Measurements from ENCODE around the gene C17orf100.
"Not testable (repeated sequence)": the region's sequence is repeated elsewhere in the genome, so short reads cannot be mapped to it uniquely, and the experiment has no call there.

Gene C17orf100

DNA sequence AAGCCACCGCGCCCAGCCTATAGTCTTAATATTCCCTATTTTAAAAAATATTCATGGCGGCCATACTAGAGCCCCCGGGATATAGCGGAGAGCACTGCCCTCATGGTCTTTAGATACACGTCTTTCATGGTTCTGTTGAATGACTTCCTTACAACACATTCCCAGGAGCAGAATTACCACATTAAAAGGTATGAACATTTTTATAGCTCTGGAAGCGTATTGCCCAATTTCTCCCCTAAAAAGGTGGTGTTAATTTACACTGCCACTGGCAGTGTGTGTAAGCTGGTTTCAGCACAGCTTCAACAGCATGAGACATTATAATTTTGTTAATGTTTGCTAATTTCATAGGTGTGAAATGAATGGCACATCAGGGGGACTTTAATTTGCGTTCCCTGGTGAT lies 19.0 kb downstream of the C17orf100 start:
- DNase-seq, result no peak

DNA sequence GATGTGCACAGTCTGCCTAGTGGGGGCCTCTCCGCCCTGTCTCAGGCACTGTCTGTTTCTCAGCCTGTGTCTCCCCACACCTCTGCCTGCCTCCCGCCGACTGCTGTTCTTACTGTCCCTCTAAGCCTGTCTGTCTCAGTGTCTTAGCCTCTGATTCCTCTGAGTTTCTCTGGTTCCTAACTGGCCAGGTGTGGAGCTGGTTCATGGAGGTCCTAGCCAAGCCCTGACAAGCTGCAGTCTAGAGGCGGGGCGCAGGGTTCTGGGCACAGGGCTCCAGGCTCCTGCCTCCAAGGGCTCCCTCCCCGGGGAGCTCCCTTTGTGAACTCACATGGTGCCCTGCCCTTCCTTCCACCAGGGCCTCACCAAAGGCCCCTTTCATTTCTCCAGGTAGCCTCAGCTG lies 19.4 kb downstream of the C17orf100 start:
- no peak for DNase-seq

DNA sequence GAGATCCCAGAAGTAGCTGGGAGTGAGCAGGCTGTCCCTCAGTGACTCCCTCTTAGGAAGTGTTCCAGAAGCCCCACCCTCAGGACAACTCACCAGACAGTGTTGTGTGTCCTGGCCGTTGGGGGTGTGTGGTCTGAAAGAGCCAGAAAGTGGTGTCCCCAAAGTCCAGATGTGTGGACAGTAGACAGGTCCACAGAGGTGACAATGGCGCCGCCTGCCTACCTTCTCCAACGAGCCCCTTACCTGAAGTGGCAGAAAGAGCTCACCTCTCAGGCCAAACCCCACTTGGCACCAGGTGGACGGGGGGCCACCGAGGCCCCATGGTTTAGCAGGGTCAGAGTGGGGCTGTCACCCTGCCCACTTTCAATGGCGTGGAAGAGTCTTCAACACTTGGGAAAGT lies 19.9 kb downstream of the C17orf100 start:
- no peak for DNase-seq

DNA sequence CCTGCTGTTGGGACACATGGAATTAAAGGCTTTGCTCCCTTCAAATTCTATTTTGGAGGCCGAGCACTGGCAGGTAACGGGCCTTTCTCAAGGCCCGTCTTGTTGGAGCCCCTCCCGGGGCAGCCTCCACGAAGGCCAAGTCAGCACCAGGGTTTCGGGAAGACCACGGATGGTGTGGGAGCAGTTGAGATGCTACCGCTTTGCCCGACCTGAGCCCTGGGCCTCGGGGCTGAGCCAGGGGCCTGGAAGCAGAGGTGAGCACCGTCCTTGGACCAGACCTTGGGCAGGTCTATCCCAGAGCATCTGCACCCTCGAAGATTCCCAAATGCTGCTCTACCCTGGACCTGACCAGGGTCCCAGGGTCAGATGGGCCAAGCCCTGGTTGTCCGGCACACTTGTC lies 23.0 kb downstream of the C17orf100 start:
- DNase-seq, result no peak

DNA sequence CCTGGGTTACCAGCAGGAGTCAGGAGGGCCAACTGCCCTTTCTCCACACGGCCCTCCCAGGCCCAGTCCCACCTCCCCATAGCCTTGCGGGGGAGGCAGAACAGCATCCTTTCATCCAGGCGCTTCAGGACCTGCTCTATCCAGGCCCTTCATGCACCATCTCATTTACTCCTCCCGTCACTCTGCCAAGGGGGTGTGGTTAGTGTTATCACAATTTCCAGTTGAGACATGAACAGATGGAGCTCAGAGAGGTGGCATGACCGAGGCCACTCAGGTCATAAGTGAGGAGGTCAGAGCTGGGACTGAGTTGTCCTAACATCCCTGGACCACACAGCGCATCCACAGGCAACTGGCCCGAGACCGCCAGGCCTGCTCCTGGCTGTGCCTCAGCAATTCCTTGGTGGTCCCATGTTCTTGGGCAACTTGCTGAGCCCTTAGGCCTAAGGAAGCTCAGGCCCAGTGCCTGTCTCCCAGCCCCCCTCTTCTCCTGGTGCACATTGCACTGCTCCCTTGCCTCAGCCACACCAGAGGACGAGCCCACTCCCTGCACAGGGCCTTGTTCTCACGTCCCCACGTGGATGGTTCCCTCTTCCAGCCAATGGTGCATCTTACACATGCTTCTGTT lies 23.8 kb downstream of the C17orf100 start:
- DNase-seq, result no peak

DNA sequence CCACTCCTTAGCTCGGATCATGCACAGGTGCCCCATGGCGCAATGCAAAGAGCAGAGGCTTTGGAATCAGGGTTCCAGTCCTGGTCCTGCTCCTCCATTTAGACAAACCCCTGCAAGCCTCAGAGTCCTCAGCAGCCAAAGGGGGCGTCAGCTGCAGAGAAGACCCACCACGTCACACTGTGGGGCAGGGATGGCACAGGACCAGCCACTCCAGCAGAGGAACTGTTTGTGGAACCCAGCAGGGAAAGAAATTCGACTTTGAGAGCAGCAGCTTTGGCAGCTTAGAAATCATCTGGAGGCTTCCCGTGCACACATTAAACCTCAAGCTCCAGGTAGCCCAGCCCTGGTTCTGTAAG lies 25.2 kb downstream of the C17orf100 start:
- DNase-seq, result no peak

DNA sequence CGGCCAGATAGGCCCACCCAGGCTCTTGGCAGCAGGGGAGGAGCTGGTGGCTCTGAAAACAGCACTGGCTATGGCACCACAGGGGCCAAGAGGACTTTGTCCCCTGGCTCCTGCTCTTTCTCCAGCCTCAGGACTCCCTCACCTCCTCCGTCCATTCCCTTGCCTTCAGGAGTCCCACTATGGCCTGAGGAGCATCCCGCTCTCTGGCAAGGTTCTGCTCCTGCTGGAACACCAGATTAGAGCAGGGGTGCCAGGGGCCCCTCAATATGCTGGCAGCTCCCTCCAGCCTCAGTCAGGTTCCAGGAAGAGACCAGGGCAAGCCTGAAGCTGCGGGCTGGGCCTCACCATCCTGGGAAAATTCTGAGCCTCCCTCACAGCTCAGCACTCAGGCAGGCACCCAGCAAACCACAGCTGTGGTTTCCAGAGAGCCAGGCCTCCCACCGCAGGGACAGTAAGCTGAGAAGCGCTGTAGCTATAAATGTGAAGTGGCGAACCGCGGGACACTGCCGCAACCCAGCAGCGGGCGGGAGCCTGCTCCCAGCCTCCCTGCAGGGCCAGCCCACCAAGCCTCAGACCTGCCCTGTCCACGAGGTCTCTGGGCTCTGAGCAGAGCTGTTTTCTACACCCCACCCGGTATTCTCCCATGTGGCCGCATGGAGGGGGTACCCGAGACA lies 25.7 kb downstream of the C17orf100 start:
- no peak for DNase-seq

DNA sequence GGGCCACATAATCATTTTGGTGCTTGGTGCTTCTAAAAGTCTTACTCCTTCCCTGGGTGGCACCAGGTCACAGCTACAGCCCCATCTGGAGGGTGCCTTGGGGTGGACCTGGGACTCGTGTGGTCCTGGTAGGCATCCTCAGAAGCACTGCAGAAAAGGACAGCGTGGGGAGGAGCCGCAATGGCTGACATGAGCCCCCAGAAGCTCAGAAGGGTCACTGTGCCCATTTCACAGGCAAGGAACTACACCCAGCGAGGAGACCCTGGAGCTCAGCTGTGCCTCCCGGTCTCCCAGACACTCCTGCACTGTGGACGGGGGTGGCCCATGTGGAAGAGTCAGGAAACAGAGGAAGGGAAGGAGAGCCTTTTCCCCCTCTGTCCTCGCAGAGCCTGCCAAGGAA lies 26.4 kb downstream of the C17orf100 start:
- no peak for DNase-seq

DNA sequence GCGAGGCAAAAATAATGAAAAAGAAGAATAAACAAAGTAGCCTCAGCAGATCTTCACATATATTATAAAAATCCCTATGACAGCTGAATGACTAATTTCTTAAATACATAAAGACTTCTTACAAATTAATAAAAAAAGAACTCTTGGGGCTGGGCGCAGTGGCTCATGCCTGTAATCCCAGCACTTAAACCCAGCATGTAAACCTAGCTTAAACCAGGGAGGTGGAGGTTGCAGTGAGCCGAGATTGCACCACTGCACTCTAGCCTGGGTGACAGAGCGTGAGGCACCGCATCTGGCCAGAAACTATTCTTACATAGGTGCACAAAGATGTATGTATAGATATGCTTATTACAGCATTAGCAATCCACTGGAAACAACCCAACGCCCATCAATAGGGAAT lies 27.7 kb downstream of the C17orf100 start:
- DNase-seq, result no peak

DNA sequence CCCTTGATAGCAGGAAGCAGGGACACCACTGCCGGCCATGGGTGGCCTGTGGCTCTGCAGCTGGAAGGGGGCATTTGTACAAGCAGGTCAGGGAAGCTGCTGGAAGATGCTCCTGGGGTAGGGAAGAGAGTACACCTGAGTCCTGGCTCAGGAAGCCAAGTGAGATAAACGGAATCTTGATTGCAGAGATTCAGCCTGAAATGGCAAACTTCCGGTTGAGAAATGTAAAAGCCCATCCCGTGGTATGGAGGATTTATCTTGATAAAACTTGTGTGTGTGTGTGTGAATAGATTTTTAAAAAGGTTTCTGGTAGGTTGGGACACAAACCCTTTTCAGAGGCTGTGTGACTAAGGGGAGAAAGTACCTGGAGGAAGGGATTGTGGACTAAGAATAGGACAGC lies 29.6 kb downstream of the C17orf100 start:
- no peak for DNase-seq

DNA sequence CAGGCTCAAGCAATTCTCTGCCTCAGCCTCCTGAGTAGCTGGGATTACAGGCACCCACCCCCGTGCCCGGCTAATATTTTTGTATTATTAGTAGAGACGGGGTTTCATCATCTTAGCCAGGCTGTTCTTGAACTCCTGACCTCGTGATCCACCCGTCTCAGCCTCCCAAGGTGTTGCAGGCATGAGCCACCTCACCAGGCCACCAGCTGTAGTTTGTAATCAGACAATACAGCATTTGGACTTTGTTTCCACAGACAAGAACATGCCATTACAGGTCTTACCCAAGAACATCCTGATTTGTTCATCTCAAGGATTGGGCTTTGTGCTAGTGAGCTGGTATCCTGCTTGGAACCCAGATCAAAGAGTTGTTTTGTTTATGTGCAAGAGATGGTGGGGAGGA lies 30.1 kb downstream of the C17orf100 start:
- DNase-seq, result no peak

DNA sequence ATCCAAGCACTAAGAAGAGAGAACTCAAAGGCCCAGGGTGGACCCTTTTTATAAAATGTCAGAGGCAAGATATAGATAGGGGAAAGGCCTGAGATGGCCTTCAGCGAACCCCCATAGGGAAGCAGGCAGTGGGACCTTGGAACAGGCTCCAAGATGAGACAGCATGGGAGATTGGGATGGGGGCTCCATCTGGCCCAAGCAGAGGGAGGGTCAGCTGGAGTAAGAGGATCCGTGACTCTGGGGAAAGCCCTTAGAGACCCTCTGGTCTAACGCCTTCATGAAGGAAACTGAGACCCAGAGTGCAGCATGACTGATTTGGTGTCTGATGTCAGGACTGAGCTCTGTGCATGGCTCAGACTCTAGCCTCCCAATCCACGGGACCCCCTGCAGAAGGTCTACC lies 30.8 kb downstream of the C17orf100 start:
- no peak for DNase-seq

DNA sequence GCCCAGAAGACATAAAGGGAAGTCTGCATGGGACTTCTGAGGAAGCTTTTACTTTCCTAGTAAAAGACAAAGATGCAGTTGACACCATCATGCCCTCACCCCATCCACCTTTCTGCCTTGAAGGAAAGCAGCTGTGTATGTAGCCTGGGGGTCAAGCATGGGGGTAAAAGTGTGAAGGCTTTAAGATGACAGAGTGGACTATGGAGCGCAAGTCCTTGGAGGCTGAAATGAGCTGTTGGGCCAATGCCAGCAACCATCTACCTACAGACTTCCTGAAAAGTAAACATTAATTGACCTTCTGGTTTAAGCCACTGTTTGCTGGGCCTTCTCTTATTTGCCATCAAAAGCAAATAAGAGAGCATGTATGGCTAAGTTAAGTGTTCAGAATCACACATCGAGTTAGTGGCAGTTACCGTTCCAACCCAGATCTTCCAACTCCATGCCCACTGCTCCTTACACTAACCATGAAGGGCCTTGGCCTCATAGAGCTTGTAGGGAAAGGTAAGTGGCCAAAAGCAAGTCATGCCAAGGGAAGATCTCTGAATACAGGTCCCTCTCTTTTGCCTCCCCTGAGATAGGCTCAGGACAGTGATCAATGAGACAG lies 31.6 kb downstream of the C17orf100 start:
- DNase-seq, result no peak

DNA sequence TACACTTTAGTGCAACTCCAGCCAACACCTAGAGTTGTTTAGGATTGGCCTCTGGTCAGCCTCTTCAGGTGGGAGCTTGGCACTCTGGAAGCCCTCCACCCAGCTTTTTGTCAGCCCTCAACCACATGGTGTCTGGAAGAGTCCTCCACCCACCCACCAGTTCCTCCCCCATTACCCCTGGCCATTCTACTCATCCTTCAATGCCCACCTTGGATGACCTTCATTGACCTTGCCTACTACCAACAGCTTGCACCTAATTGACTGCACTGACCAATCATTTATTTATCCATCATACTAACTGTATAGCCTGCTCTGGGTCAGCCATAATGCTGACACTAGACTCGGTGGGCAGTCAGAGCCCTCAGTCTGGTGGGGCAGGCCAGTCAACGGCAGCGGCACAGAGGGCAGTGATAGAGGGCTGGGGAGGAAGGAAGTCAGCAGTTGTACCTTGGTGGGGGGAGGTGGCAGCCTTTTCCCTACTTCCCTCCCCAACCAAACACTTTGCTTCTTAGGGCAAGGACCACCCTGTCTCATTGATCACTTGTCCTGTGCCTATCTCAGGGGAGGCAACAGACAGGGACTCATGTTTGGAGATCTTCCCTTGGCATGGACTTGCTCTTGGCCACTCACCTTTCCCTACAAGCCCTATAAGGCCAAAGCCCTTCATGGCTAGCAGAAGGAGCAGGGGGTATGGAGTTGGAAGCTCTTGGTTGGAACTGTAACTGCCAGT lies 32.3 kb downstream of the C17orf100 start:
- no peak for DNase-seq

DNA sequence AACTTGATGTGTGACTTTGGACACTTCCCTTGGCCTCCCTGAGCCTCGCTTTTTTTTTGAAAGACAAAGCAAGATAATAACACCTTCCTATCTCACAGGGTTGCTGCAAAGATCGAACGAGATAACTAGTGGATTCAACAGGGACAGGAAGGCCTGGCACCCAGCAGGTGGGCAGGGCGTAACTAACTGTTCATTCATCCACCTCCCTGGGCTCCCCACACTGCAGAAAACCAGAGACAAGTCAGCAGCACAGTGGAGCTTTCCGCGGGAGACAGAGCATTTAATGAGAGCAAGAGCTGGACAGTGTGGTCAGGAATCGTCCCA lies 32.9 kb downstream of the C17orf100 start:
- no peak for DNase-seq

DNA sequence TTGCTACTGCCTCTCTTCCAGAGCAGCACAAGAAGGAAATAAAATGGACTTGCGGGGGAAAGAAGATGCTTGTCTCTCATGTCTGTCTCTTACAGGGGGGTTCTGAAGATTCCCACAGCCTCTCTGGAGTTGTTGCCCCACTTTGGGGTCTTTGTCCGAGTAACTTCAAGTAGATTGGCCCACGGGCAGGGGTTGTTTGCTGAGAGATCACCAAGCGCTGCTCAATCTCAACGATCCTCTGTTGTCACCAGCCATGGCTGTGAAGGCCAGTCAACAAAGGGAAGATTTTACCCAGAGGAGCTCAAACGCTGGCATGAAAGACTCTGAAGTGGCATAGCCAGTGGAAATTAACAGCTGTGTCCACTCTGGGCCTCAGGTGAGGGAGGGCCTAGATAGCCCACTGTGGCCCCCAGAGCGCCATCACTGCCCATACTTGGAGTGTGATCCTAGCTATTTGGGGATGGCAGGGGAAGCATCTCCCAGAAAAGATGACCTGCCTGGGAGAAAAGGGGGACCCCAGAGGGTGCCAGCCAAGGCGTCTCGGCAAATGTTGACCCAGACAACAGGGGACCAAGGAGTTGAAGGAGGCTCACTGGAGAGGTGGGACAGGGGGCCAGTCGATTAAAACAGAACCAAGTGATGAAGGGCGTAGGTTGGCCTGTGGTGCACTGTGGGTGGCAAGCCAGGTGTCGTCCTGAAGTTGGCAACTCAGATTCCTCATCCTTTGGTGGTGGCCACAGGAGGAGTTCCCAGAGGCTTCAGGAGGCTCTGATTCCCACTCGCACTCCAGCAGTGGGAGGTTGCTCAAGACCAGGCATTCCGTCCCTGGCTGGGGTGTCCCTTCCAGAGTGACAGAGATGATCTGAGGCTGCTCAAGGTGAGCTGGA lies 33.6 kb downstream of the C17orf100 start:
- DNase-seq, result no peak

DNA sequence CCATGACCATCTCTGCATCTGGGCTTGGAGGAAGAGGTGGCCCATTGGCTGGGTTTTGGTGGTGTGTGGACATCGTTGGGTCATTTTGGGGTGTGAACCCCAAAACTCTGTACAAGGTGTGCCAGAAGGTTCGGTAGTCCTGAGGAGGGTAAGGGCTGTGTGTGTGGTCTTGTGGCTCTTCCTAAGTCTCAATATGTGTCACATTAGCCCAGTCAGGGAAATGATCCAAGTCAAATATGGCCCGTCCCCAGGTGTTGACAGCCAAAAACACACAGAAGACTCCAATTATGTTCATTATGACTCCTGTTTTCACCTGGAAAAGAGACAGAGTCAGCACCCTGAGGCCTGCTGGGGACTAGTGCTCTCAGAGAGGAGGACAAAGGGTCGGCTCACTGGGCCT lies 34.5 kb downstream of the C17orf100 start:
- no peak for DNase-seq

DNA sequence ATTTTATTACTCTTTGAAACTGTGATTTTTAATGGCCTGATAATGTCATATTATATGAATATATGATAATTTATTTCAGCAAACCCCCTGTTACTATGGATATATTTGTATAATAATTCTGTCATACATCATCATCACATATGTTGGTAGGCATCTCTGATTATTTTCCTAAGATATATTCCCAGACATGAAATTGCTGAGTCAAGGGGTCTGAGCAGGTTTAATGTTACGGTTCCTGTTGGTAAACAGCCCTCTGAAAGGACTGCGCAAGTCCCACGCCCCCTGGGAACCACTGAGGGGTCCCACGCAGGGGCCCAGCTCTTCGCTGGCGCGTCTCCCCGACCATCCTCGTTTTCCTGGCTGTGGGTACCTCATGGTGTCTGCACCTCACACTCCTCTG lies 37.4 kb downstream of the C17orf100 start:
- no peak for DNase-seq

DNA sequence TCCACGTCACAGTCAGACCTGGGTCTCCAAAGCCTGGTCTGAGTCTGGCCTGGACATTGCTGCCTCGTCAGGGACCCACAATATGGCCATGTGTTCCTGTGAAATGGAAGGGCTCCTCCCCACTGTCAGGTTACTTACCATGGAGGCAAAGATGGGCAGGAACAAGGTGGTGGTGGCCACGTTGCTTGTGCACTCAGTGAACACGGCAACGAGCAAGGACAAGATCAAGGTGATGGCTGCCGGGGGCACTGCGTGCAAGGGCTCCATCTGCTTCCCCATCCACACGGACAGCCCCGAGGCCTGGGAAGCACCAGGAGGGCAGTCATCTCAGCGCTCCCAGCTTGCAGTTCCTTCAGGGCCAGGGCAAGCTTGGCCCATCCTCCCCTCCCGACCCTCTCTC lies 39.1 kb downstream of the C17orf100 start:
- no peak for DNase-seq

DNA sequence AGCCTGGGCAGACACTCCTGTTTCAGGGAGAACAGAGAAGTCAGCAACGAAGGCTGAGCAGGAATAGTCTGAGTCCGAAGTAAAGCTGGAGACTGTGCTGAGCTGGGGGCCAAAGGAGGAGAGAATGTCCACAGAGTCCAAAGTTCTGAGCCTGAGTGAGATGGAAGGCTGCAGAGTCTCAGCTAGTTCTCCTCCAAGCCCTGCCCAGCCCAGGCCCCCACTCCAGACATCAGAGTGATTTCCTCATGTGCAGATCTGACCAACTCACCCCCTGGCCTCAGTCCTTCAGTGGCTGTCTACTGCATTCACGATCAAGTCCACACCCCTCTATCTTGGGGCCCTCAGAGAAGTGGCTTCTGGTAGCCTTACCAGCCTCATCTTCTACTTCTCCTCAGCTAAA lies 40.0 kb downstream of the C17orf100 start:
- no peak for DNase-seq

DNA sequence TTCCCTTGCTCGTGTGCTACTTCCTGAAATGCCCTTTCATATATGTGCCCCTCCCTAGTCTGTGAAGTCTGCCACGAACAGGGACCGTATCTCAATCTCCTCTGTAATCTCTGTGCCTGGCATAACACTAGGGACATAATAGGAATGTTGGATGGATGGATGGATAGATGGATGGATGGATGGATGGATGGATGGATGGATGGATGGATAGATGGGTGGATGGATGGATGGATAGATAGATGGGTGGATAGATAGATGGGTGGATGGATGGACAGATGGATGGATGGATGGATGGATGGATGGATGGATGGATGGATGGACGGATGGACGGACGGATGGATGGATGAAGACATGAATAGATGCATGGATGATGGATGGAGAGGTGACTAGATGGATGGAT lies 40.4 kb downstream of the C17orf100 start:
- not testable (repeated sequence) for DNase-seq

DNA sequence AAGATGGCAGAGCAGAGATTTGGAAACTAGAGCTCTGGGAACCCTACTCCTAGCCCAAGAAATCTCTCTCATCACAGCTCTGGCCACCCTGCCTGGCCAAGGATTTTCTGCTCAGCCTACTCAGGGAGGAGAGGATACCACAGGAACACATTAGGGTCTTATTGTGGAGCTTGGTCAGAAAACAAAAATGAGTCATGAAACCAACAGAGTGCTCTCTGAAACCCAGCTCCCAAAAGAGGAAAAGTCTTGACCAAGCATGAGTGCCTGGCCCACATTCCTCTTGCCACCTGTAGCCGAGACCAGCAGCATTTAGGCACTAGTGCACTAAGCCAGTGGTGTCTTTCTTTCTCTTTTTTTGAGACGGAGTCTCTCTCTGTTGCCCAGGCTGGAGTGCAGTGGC lies 43.5 kb downstream of the C17orf100 start:
- no peak for DNase-seq

DNA sequence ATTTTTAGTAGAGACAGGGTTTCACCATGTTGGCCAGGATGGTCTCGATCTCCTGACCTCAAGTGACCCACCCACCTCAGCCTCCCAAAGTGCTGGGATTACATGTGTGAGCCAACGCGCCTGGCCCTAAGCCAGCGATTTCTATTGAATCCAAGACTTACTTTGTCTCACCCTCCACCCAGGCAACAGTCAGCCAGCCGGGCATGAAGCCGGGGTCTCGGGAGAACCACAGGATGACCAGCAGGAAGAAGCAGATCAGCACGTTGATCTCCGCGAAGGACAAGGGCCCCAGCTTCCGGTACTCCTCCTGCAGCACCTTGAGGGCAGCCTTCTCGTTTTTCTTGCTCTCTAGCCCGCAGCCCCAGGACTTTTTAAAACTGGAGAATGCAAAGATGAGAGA lies 44.0 kb downstream of the C17orf100 start:
- no peak for DNase-seq

Measured in retina (tissue), 1 donor.